ENCODE data around the gene ARNT2. TPM values are rescaled to one million over a fixed set of nuclear protein-coding genes. Genes with fewer than 3 reads are reported as not detected.

Gene ARNT2
- total RNA-seq, 1 donor from 2014 or later, result 0.87 TPM

DNA sequence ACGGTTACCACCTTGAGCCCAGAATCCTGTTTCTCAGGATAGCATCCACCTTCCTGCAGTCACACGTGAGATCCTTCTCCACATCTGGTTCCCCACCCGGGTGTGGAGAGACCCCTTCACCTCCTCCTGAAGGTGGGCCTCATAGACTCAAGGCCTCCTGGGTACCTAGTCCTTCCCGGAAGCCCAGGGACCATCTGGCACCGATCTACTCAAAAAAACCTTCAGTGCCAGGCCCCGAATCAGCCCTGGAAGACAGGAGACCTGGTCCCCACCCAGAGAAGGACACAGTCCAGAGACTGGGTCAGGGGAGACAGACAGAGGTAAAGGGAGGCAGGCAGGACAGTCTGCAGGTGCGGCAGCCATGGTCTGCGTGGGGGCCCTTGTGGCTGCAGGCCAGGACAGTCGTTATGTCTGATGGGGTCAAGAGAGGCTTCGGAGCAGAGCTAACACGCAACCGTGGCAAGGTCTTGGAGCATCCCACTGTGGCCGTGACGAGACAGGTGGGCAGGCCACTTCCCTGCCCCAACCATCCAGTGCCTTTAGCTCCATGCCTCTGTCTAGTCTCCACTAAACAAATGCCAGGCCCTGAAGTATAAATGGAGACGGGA, 178.7 kb downstream of the ARNT2 start:
- no peak for DNase-seq (ENCODE audit: low spot score)
- H3K9me3 Mint-ChIP-seq (ENCODE audit: unreplicated experiment), result no peaks in the 10 kb centered on the region
- no peak for TF ChIP-seq CTCF (IDR thresholded peaks at IDR 0.05; ENCODE audit: unreplicated experiment)
- H3K4me1 Mint-ChIP-seq (ENCODE audit: unreplicated experiment), result peaks cover 8% of the 10 kb centered on the region
- peak overlapping the region; percentile 18 for H3K4me3 Mint-ChIP-seq (ENCODE audit: unreplicated experiment)
- peaks cover 8% of the 10 kb centered on the region for H3K27me3 Mint-ChIP-seq (ENCODE audit: unreplicated experiment)
- no peak overlapping the region for H3K27ac Mint-ChIP-seq (ENCODE audit: unreplicated experiment)
- H3K36me3 Mint-ChIP-seq (ENCODE audit: low read depth, unreplicated experiment), result no peaks in the 10 kb centered on the region

DNA sequence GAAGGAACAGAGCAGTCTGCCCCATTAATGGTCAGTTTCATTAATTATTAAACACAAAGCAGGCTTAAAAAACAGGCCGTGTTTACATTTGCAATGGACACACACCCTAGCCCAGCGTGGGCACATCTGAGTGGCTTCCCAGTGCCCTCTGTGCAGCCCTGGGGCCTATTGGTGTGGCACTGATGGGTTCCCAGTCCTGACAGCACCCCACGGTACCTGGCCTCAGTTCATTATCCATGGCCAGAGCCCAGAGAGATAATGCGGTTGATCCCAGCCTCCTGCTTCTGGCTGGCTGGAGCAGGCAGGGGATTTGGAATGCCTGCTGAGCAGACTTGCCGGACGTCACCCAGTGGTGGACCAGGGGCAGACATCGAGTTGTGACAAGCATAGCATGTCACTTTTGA, 180.4 kb downstream of the ARNT2 start:
- Mint-ChIP-seq H3K4me3 (ENCODE audit: unreplicated experiment) (no peak overlapping the region), H3K36me3 (ENCODE audit: low read depth, unreplicated experiment) (no peaks in the 10 kb centered on the region), H3K4me1 (ENCODE audit: unreplicated experiment) (peaks cover 5% of the 10 kb centered on the region), H3K9me3 (ENCODE audit: unreplicated experiment) (no peaks in the 10 kb centered on the region), H3K27me3 (ENCODE audit: unreplicated experiment) (peaks cover 4% of the 10 kb centered on the region), H3K27ac (ENCODE audit: unreplicated experiment) (no peak overlapping the region)
- no peak for TF ChIP-seq CTCF (IDR thresholded peaks at IDR 0.05; ENCODE audit: unreplicated experiment)
- DNase-seq (ENCODE audit: low spot score), result no peak

DNA sequence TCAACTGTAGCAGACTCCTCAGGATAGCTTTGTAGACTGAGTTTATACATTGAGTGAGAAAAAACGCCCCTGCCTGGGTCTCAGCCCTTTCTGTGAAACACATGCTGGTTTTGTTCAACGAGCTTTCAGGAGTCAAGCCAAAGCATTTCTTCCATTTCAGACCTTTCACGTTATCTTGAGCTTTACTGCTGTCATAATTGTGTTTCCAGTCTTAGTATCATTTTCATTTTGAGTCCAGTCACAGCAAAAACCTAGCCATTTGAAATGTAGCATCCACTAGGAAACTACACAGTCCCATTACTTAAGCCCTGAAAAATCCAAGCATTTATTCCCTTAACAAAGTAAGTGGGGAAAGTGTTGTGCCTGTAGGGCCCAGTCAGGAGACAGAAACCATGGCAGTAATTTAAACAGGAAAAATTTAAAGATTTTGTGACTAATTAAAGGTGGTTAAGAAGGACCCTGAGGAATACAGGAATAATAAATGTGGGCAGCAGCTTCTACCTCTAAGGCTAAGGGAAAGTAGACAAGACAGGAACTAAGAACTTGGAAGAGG, 180.9 kb downstream of the ARNT2 start:
- no peak for TF ChIP-seq CTCF (IDR thresholded peaks at IDR 0.05; ENCODE audit: unreplicated experiment)
- H3K4me1 Mint-ChIP-seq (ENCODE audit: unreplicated experiment), result peaks cover under 1% of the 10 kb centered on the region
- no peaks in the 10 kb centered on the region for H3K9me3 Mint-ChIP-seq (ENCODE audit: unreplicated experiment)
- no peak overlapping the region for H3K4me3 Mint-ChIP-seq (ENCODE audit: unreplicated experiment)
- no peaks in the 10 kb centered on the region for H3K36me3 Mint-ChIP-seq (ENCODE audit: low read depth, unreplicated experiment)
- H3K27ac Mint-ChIP-seq (ENCODE audit: unreplicated experiment), result no peak overlapping the region
- no peak for DNase-seq (ENCODE audit: low spot score)
- H3K27me3 Mint-ChIP-seq (ENCODE audit: unreplicated experiment), result peaks cover 4% of the 10 kb centered on the region

- Mint-ChIP-seq H3K9me3 (ENCODE audit: unreplicated experiment) (no peaks in the 10 kb centered on the region), H3K27me3 (ENCODE audit: unreplicated experiment) (peaks cover 4% of the 10 kb centered on the region), H3K4me1 (ENCODE audit: unreplicated experiment) (no peaks in the 10 kb centered on the region), H3K4me3 (ENCODE audit: unreplicated experiment) (no peak overlapping the region), H3K27ac (ENCODE audit: unreplicated experiment) (no peak overlapping the region), H3K36me3 (ENCODE audit: low read depth, unreplicated experiment) (no peaks in the 10 kb centered on the region)
- no peak for DNase-seq (ENCODE audit: low spot score)
- TF ChIP-seq CTCF (IDR thresholded peaks at IDR 0.05; ENCODE audit: unreplicated experiment), result no peak
These were observed 181.4 kb downstream of the ARNT2 start for GRCh38 chr15:80585544-80586018.

GRCh38 chr15:80586161-80586560, 182.0 kb downstream of the ARNT2 start:
- no peak overlapping the region for H3K27ac Mint-ChIP-seq (ENCODE audit: unreplicated experiment)
- H3K4me1 Mint-ChIP-seq (ENCODE audit: unreplicated experiment), result peaks cover 6% of the 10 kb centered on the region
- H3K27me3 Mint-ChIP-seq (ENCODE audit: unreplicated experiment), result peaks cover 4% of the 10 kb centered on the region
- H3K36me3 Mint-ChIP-seq (ENCODE audit: low read depth, unreplicated experiment), result no peaks in the 10 kb centered on the region
- H3K4me3 Mint-ChIP-seq (ENCODE audit: unreplicated experiment), result no peak overlapping the region
- no peak for DNase-seq (ENCODE audit: low spot score)
- TF ChIP-seq CTCF (IDR thresholded peaks at IDR 0.05; ENCODE audit: unreplicated experiment), result no peak
- H3K9me3 Mint-ChIP-seq (ENCODE audit: unreplicated experiment), result no peaks in the 10 kb centered on the region

Measured in endothelial cell (in vitro differentiated cells).